IPS DF 19.7 (cell line): ENCODE data around the gene ANKRD16.
"Not testable (repeated sequence)": the region's sequence is repeated elsewhere in the genome, so short reads cannot be mapped to it uniquely, and the experiment has no call there.

Experiments
- DNase-seq: peaks from one replicate; pipeline ENCODE4 v3.0.0-alpha.2; 2013; ENCODE audit warnings: low read depth, low spot score

ANKRD16 gene

GRCh38 chr10:5876181-5876768 lies 13.4 kb downstream of the ANKRD16 start:
- DNase-seq: no peak

- no peak for DNase-seq
Observed at GRCh38 chr10:5873515-5873995, 16.1 kb downstream of the ANKRD16 start.

GRCh38 chr10:5871596-5871995 lies 18.1 kb downstream of the ANKRD16 start:
- no peak for DNase-seq

GRCh38 chr10:5869156-5869555 lies 20.5 kb downstream of the ANKRD16 start:
- DNase-seq: no peak

DNA sequence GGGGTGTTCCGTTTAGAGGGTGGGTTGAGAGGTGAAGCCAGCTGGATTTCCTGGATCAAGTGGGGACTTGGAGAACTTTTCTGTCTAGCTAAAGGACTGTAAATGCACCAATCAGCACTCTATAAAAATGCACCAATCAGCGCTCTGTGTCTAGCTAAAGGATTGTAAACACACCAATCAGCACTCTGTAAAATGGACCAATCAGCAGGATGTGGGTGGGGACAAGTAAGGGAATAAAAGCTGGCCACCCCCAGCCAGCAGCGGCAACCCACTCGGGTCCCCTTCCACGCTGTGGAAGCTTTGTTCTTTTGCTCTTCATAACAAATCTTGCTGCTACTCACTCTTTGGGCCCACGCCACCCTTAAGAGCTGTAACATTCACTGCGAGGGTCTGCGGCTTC lies 21.3 kb downstream of the ANKRD16 start:
- DNase-seq: not testable (repeated sequence)

- not testable (repeated sequence) for DNase-seq
Observed at GRCh38 chr10:5867091-5867615, 22.5 kb downstream of the ANKRD16 start.

DNA sequence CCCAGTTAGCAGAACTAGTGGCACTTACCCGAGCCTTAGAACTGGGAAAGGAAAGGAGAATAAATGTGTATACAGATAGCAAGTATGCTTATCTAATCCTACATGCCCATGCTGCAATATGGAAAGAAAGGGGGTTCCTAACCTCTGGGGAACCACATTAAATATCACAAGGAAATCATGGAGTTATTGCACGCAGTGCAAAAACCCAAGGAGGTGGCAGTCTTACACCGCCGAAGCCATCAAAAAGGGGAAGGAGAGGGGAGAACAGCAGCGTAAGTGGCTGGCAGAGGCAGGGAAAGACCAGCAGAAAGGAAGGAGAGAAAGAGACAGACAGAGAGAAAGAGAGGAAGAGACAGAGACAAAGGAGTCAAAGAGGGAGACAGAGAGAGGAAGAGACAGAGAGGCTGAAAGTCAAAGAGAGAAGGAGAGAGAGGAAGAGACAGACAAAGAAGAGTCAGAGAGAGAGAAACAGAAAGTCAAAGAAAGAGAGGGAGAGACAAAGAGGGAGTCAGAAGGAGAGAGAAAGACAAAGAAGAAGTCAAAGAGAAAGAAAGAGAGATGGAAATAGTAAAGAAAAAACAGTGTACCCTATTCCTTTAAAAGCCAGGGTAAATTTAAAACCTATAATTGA lies 23.1 kb downstream of the ANKRD16 start:
- not testable (repeated sequence) for DNase-seq

DNA sequence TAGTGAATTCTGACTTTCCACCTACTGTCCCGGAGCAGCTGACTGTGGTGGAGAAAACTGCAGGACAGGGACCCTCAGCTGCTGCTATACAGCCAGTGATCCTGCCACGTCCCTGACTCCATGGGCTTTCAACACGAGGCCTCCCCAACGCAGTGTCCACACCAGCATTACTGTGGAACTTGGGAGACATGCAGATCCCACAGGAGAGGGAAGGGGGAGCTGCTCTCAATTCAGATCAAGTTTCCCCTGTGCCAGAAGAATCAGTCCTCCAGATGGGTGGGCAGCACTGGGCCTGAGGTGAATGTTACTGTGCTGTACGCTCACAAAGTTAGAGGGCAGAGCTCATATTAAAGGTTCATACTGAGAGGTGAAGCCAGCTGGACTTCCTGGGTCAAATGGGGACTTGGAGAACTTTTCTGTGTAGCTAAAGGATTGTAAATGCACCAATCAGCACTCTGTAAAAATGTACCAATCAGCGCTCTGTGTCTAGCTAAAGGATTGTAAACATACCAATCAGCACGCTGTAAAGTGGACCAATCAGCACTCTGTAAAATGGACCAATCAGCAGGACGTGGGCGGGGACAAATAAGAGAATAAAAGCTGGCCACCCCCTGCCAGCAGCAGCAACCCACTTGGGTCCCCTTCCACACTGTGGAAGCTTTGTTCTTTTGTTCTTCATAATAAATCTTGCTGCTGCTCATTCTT lies 26.6 kb downstream of the ANKRD16 start:
- DNase-seq: not testable (repeated sequence)

- no peak for DNase-seq
Observed at GRCh38 chr10:5862360-5862961, 27.2 kb downstream of the ANKRD16 start.

GRCh38 chr10:5860066-5860465 lies 29.6 kb downstream of the ANKRD16 start:
- no peak for DNase-seq

- no peak for DNase-seq
Observed at GRCh38 chr10:5858811-5859210, 30.9 kb downstream of the ANKRD16 start.

DNA sequence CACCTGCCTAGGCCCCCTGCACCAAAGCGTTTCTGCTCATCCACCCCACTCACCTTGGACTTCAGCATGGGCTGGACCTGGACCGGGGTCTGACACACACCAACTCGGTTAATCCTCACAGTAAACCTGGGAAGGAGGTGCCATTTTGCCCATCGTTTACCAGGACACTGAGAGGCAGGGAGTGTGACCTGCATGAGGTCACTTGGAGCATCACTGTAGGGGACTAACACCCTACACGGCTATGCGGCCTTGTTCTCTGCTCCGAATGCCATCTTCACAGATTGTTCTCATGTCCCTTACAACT lies 33.0 kb downstream of the ANKRD16 start:
- no peak for DNase-seq

DNA sequence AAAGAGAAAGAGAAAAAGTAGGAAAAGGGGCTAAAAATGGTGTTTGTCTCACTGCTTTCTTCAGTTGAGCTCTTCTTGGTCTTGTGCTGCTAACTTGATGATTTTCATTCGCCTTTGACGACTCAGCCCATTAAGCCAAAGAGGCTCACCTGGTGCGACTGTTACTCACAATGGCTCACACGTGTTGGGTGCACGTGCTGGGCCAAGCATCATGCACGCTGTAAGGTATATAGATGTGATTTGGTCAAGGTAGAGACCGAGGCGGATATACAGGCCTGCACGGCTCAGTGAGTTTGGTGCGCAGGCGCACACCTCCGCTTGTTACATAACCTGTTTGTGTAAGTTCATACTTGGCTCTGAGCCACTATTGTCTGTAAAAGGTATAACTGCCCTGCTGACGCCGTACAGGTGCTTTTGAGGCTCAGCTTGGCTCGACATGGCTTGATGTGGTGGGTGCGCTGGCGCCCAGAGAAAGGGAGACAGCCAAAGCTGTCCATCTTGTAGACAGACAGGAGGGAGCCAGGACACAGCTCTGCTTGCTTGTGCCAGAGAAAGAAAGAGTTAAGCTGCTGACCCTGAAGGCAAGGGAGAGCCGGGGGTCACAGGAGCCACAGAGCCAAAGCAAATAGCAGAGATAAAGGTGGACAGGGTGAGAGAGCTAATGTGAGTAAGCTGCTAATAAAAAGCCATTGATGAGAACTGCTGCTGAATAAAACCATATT lies 33.6 kb downstream of the ANKRD16 start:
- DNase-seq: no peak

GRCh38 chr10:5854131-5854475 lies 35.6 kb downstream of the ANKRD16 start:
- no peak for DNase-seq

DNA sequence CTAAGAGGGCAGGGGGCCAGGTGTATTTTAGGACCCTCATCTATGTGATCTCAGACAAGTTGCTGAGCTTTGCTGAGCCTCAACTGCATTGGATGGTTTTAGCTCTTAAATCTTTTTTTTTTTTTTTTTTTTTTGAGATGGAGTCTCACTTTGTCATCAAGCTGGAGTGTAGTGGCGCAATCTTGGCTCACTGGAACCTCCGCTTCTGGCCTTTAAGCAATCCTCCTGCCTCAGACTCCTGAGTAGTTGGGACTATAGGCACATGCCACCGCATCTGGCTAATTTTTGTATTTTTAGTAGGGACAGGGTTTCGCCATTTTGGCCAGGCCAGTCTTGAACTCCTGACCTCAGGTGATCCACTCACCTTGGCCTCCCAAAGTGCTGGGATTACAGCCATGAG lies 43.0 kb downstream of the ANKRD16 start:
- not testable (repeated sequence) for DNase-seq

GRCh38 chr10:5844345-5845055 lies 45.2 kb downstream of the ANKRD16 start:
- DNase-seq: no peak

DNA sequence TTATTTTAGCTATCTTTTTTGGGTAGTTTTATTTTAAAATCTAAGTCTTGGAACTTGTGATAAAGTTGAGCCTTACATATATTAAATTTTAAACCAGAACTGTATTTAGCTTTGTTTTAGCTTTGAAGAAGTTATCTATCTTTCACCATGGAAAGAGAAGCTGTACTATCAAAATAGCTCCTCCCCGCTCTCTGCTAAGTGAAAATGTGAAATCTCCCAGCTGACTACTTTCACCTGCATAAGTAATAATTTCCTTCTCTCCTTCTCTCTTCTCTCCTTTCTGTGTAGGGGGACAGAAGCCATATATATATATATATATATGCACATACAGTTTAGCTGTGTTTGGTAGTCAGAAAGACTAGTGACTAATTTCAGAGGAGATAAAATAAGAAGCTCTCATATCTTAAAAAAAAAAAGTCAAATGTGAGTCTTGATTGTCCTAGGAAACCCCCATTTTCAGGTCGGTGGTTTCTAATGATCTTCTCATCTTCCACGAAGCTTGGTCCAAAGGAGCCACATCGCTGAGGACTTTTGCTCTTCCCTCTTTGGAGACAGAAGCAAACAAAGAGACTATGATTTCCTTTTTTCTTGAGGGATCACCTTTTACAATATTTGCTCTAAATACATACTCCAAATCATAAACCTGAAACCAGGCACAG lies 45.9 kb downstream of the ANKRD16 start:
- DNase-seq: no peak

- DNase-seq: no peak
Observed at GRCh38 chr10:5841965-5842364, 47.7 kb downstream of the ANKRD16 start.

- no peak for DNase-seq
Observed at GRCh38 chr10:5840314-5841307, 49.1 kb downstream of the ANKRD16 start.
